Activated T-helper 1 cell treated with anti-CD3 and anti-CD28 coated beads, Interleukin-12 subunit alpha, Interleukin-12 subunit beta, Interleukin-2, Interleukin-4 antibody, amounts not matched to agents 30 ng/mL and 10 ng/mL and 1 ng/mL, durations not matched to agents 14 hours and 24 hours and 36 hours (primary cell): Measurements from ENCODE around the gene ITPK1. TPM values are rescaled to one million over a fixed set of nuclear protein-coding genes. Genes with fewer than 3 reads are reported as not detected.

Source experiments
- DNase-seq: peaks from one replicate; pipeline ENCODE4 v3.0.0; 2021; ENCODE audit warnings: low spot score
- H3K27ac Mint-ChIP-seq: one replicate; pipeline ENCODE4 v1.8.0; 2021; ENCODE audit warnings: mild to moderate bottlenecking, mixed read lengths
- H3K27me3 Mint-ChIP-seq: one replicate; pipeline ENCODE4 v1.8.0; 2022; ENCODE audit warnings: mild to moderate bottlenecking, moderate library complexity, mixed read lengths; ENCODE audit not compliant: insufficient read depth
- H3K36me3 Mint-ChIP-seq: one replicate; pipeline ENCODE4 v1.8.0; 2021; ENCODE audit warnings: low read depth, mixed read lengths
- H3K4me1 Mint-ChIP-seq: one replicate; pipeline ENCODE4 v1.8.0; 2021; ENCODE audit warnings: low read depth, mixed read lengths
- H3K4me3 Mint-ChIP-seq: one replicate; pipeline ENCODE4 v1.8.0; 2021; ENCODE audit warnings: mild to moderate bottlenecking, moderate library complexity, mixed read lengths
- H3K9me3 Mint-ChIP-seq: one replicate; pipeline ENCODE4 v1.8.0; 2021; ENCODE audit warnings: mixed read lengths
- intact Hi-C: fragments of 100-400 bp; cut with micrococcal nuclease; formaldehyde crosslinking; loops from one replicate; pipeline ENCODE4 v1.15.1; 2024
- total RNA-seq: library from RNA; stranded (reverse); gene quantifications from 2 replicates; pipeline ENCODE4 v1.2.3, GENCODE V29; 2022

Gene ITPK1
- total RNA-seq, 1 donor from 2014 or later = 71.0 TPM

- no peak overlapping the region for H3K4me3 Mint-ChIP-seq
- intact Hi-C loops = no loop called here
- no peaks in the 10 kb centered on the region for H3K4me1 Mint-ChIP-seq
- H3K9me3 Mint-ChIP-seq = no peaks in the 10 kb centered on the region
- DNase-seq = no peak
- H3K36me3 Mint-ChIP-seq = no peaks in the 10 kb centered on the region
- H3K27me3 Mint-ChIP-seq = no peaks in the 10 kb centered on the region
- H3K27ac Mint-ChIP-seq = no peak overlapping the region
Observed at GRCh38 chr14:92935446-92935845, 180.3 kb downstream of the ITPK1 start.

- no peaks in the 10 kb centered on the region for H3K36me3 Mint-ChIP-seq
- H3K9me3 Mint-ChIP-seq = no peaks in the 10 kb centered on the region
- no peak overlapping the region for H3K4me3 Mint-ChIP-seq
- no peak overlapping the region for H3K27ac Mint-ChIP-seq
- H3K4me1 Mint-ChIP-seq = no peaks in the 10 kb centered on the region
- H3K27me3 Mint-ChIP-seq = no peaks in the 10 kb centered on the region
- intact Hi-C loops = no loop called here
- DNase-seq = no peak
Observed at GRCh38 chr14:92934196-92935085, 181.3 kb downstream of the ITPK1 start.

GRCh38 chr14:92933481-92933880 is 182.2 kb downstream of the ITPK1 start:
- Mint-ChIP-seq H3K27me3 (no peaks in the 10 kb centered on the region), H3K27ac (no peak overlapping the region), H3K36me3 (no peaks in the 10 kb centered on the region), H3K9me3 (no peaks in the 10 kb centered on the region), H3K4me3 (no peak overlapping the region), H3K4me1 (no peaks in the 10 kb centered on the region)
- DNase-seq = no peak
- intact Hi-C loops = no loop called here

GRCh38 chr14:92932448-92933395 is 183.0 kb downstream of the ITPK1 start:
- DNase-seq = no peak
- no peaks in the 10 kb centered on the region for H3K9me3 Mint-ChIP-seq
- H3K4me1 Mint-ChIP-seq = no peaks in the 10 kb centered on the region
- no peak overlapping the region for H3K27ac Mint-ChIP-seq
- no peaks in the 10 kb centered on the region for H3K36me3 Mint-ChIP-seq
- intact Hi-C loops = no loop called here
- H3K27me3 Mint-ChIP-seq = no peaks in the 10 kb centered on the region
- H3K4me3 Mint-ChIP-seq = no peak overlapping the region

- Mint-ChIP-seq H3K4me1 (no peaks in the 10 kb centered on the region), H3K4me3 (no peak overlapping the region), H3K9me3 (no peaks in the 10 kb centered on the region), H3K36me3 (no peaks in the 10 kb centered on the region), H3K27ac (no peak overlapping the region), H3K27me3 (no peaks in the 10 kb centered on the region)
- intact Hi-C loops = no loop called here
- no peak for DNase-seq
Observed at GRCh38 chr14:92931681-92932447, 183.9 kb downstream of the ITPK1 start.

- intact Hi-C loops = no loop called here
- no peak overlapping the region for H3K4me3 Mint-ChIP-seq
- H3K36me3 Mint-ChIP-seq = no peaks in the 10 kb centered on the region
- H3K9me3 Mint-ChIP-seq = no peaks in the 10 kb centered on the region
- H3K27me3 Mint-ChIP-seq = no peaks in the 10 kb centered on the region
- no peaks in the 10 kb centered on the region for H3K4me1 Mint-ChIP-seq
- no peak overlapping the region for H3K27ac Mint-ChIP-seq
- no peak for DNase-seq
Observed at GRCh38 chr14:92930737-92931602, 184.8 kb downstream of the ITPK1 start.

GRCh38 chr14:92929689-92930608 is 185.8 kb downstream of the ITPK1 start:
- Mint-ChIP-seq H3K4me3 (no peak overlapping the region), H3K9me3 (no peaks in the 10 kb centered on the region), H3K27me3 (no peaks in the 10 kb centered on the region), H3K4me1 (no peaks in the 10 kb centered on the region), H3K27ac (no peak overlapping the region), H3K36me3 (no peaks in the 10 kb centered on the region)
- DNase-seq = no peak
- intact Hi-C loops = no loop called here

- peaks cover under 1% of the 10 kb centered on the region for H3K27me3 Mint-ChIP-seq
- intact Hi-C loops = no loop called here
- H3K4me1 Mint-ChIP-seq = no peaks in the 10 kb centered on the region
- no peaks in the 10 kb centered on the region for H3K36me3 Mint-ChIP-seq
- H3K27ac Mint-ChIP-seq = no peak overlapping the region
- DNase-seq = no peak
- H3K9me3 Mint-ChIP-seq = no peaks in the 10 kb centered on the region
- no peak overlapping the region for H3K4me3 Mint-ChIP-seq
Observed at GRCh38 chr14:92928961-92929688, 186.6 kb downstream of the ITPK1 start.

GRCh38 chr14:92928258-92928629 is 187.5 kb downstream of the ITPK1 start:
- no peak for DNase-seq
- H3K36me3 Mint-ChIP-seq = no peaks in the 10 kb centered on the region
- H3K4me3 Mint-ChIP-seq = no peak overlapping the region
- no peaks in the 10 kb centered on the region for H3K9me3 Mint-ChIP-seq
- H3K27me3 Mint-ChIP-seq = peaks cover 2% of the 10 kb centered on the region
- H3K27ac Mint-ChIP-seq = no peak overlapping the region
- no peaks in the 10 kb centered on the region for H3K4me1 Mint-ChIP-seq
- intact Hi-C loops = no loop called here

- no peak overlapping the region for H3K4me3 Mint-ChIP-seq
- no peaks in the 10 kb centered on the region for H3K36me3 Mint-ChIP-seq
- DNase-seq = no peak
- peaks cover 3% of the 10 kb centered on the region for H3K27me3 Mint-ChIP-seq
- H3K27ac Mint-ChIP-seq = no peak overlapping the region
- no peaks in the 10 kb centered on the region for H3K4me1 Mint-ChIP-seq
- no peaks in the 10 kb centered on the region for H3K9me3 Mint-ChIP-seq
- intact Hi-C loops = no loop called here
Observed at GRCh38 chr14:92927349-92928257, 188.1 kb downstream of the ITPK1 start.
